Activated CD8-positive, alpha-beta T cell treated with anti-CD3 and anti-CD28 coated beads for 36 hours (primary cell): ENCODE data around the gene CFAP410. TPM values are rescaled to one million over a fixed set of nuclear protein-coding genes. Genes with fewer than 3 reads are reported as not detected.

ENCODE experiments used
- ATAC-seq: fragments of 200-7000 bp; cut with Tn5 transposase; one replicate; pipeline ENCODE4 v1.10.0; 2021; ENCODE audit warnings: mild to moderate bottlenecking, moderate library complexity
- CTCF ChIA-PET: fragments of 350-600 bp; sonication (Branson Sonifier 250); formaldehyde crosslinking; loops from one replicate; lab custom pipeline; 2021; ENCODE audit warnings: antibody characterized with exemption; lab: Charles Lee
- POLR2A ChIA-PET: fragments of 350-600 bp; sonication (Branson Sonifier 250); formaldehyde crosslinking; loops from one replicate; lab custom pipeline; 2021; ENCODE audit warnings: antibody characterized with exemption; lab: Charles Lee
- DNase-seq: peaks from one replicate; pipeline ENCODE4 v3.0.0-alpha.2; 2020
- H3K27ac Mint-ChIP-seq: one replicate; pipeline ENCODE4 v1.8.0; 2021; ENCODE audit warnings: mild to moderate bottlenecking, mixed read lengths
- H3K27me3 Mint-ChIP-seq: one replicate; pipeline ENCODE4 v1.8.0; 2021; ENCODE audit warnings: mixed read lengths
- H3K36me3 Mint-ChIP-seq: one replicate; pipeline ENCODE4 v1.8.0; 2021; ENCODE audit warnings: low read depth, mixed read lengths
- H3K4me1 Mint-ChIP-seq: one replicate; pipeline ENCODE4 v1.8.0; 2021; ENCODE audit warnings: low read depth, mixed read lengths
- H3K4me3 Mint-ChIP-seq: one replicate; pipeline ENCODE4 v1.8.0; 2021; ENCODE audit warnings: mild to moderate bottlenecking, moderate library complexity, mixed read lengths
- H3K9me3 Mint-ChIP-seq: one replicate; pipeline ENCODE4 v1.8.0; 2021; ENCODE audit warnings: mixed read lengths
- CTCF ChIP-seq: fragments of 200-600 bp; IDR thresholded peaks from one replicate; pipeline ENCODE4 v1.8.0; 2022; ENCODE audit warnings: antibody characterized with exemption, mild to moderate bottlenecking
- intact Hi-C: fragments of 100-400 bp; cut with micrococcal nuclease; formaldehyde crosslinking; loops from one replicate; pipeline ENCODE4 v1.10.0; 2022
- total RNA-seq, 2 experiments: library from RNA; stranded (reverse); gene quantifications; one replicate each; pipeline ENCODE4 v1.2.3, GENCODE V29; 2021

CFAP410 gene
- total RNA-seq, 2 experiments from 2014 or later = 17.2 TPM

GRCh38 chr21:44375761-44376241, 36.6 kb upstream of the CFAP410 start:
- CTCF ChIA-PET = no interaction called here
- intact Hi-C loops = no loop called here
- peaks cover 14% of the 10 kb centered on the region for H3K4me1 Mint-ChIP-seq

GRCh38 chr21:44375281-44375651, 36.1 kb upstream of the CFAP410 start:
- Mint-ChIP-seq H3K27ac (peak overlapping the region; percentile 55), H3K4me1 (peaks cover 14% of the 10 kb centered on the region), H3K9me3 (no peaks in the 10 kb centered on the region), H3K4me3 (no peak overlapping the region), H3K27me3 (no peaks in the 10 kb centered on the region), H3K36me3 (peaks cover 2% of the 10 kb centered on the region)
- intact Hi-C loops = no loop called here
- peak; percentile 76 for DNase-seq
- ATAC-seq = peak; percentile 74
- POLR2A ChIA-PET = no interaction called here
- no peak for TF ChIP-seq CTCF
- CTCF ChIA-PET = no interaction called here

More at GRCh38 chr21:44375761-44376241, 36.6 kb upstream of the CFAP410 start:
- no peak overlapping the region for H3K4me3 Mint-ChIP-seq
- POLR2A ChIA-PET = no interaction called here
- no peaks in the 10 kb centered on the region for H3K27me3 Mint-ChIP-seq
- no peak overlapping the region for H3K27ac Mint-ChIP-seq
- TF ChIP-seq CTCF = no peak
- H3K9me3 Mint-ChIP-seq = no peaks in the 10 kb centered on the region
- DNase-seq (no peak), ATAC-seq (no peak)
- peaks cover 2% of the 10 kb centered on the region for H3K36me3 Mint-ChIP-seq

GRCh38 chr21:44374601-44375280, 35.6 kb upstream of the CFAP410 start:
- ATAC-seq (no peak), DNase-seq (no peak)
- H3K4me1 Mint-ChIP-seq = peaks cover 14% of the 10 kb centered on the region
- ChIA-PET POLR2A (no interaction called here), CTCF (no interaction called here)
- no peak overlapping the region for H3K4me3 Mint-ChIP-seq
- peaks cover 2% of the 10 kb centered on the region for H3K36me3 Mint-ChIP-seq
- H3K27me3 Mint-ChIP-seq = no peaks in the 10 kb centered on the region
- no peaks in the 10 kb centered on the region for H3K9me3 Mint-ChIP-seq
- peak overlapping the region; percentile 55 for H3K27ac Mint-ChIP-seq
- no peak for TF ChIP-seq CTCF
- intact Hi-C loops = no loop called here

GRCh38 chr21:44372616-44373015, 33.4 kb upstream of the CFAP410 start:
- no peaks in the 10 kb centered on the region for H3K27me3 Mint-ChIP-seq
- peaks cover 2% of the 10 kb centered on the region for H3K36me3 Mint-ChIP-seq
- ChIA-PET POLR2A (interaction anchor here (0.7 kb wide), 1 partner anchor 401 kb away, joined by 3 read pairs; no protein-coding TSS in a partner anchor), CTCF (no interaction called here)
- H3K4me3 Mint-ChIP-seq = no peak overlapping the region
- H3K9me3 Mint-ChIP-seq = no peaks in the 10 kb centered on the region
- H3K27ac Mint-ChIP-seq = no peak overlapping the region
- peaks cover 14% of the 10 kb centered on the region for H3K4me1 Mint-ChIP-seq
- no peak for DNase-seq
- ATAC-seq = no peak
- no peak for TF ChIP-seq CTCF
- intact Hi-C loops = no loop called here

- Mint-ChIP-seq H3K4me3 (no peak overlapping the region), H3K27me3 (no peaks in the 10 kb centered on the region), H3K4me1 (peaks cover 14% of the 10 kb centered on the region), H3K27ac (no peak overlapping the region), H3K9me3 (no peaks in the 10 kb centered on the region), H3K36me3 (peaks cover 2% of the 10 kb centered on the region)
- ChIA-PET CTCF (no interaction called here), POLR2A (no interaction called here)
- intact Hi-C loops = no loop called here
- ATAC-seq = no peak
- no peak for TF ChIP-seq CTCF
- DNase-seq = no peak
Observed at GRCh38 chr21:44371596-44371995, 32.4 kb upstream of the CFAP410 start.
